GM12892 (cell line): ENCODE measurements around the gene RTP2. TPM values are rescaled to one million over a fixed set of nuclear protein-coding genes. Genes with fewer than 3 reads are reported as not detected.

Source experiments
- DNase-seq: peaks from one replicate; pipeline ENCODE4 v3.0.0; 2011; ENCODE audit not compliant: insufficient read length
- FAIRE-seq: peaks from 2 replicates; lab custom pipeline; 2011; peaks lifted over from hg19 to GRCh38; lab: Jason Lieb, UNC
- POLR2A ChIP-seq: IDR thresholded peaks from 2 replicates; pipeline ENCODE4 v1.6.1; 2011; ENCODE audit warnings: low read depth, low read length, control low read depth
- POLR2AphosphoS5 ChIP-seq: IDR thresholded peaks from 2 replicates; pipeline ENCODE4 v1.6.1; 2011; ENCODE audit warnings: low read depth, low read length, control low read depth
- TAF1 ChIP-seq: IDR thresholded peaks from 2 replicates; pipeline ENCODE4 v1.6.1; 2011; ENCODE audit warnings: low read depth, mild to moderate bottlenecking, control low read depth, low read length, borderline replicate concordance
- polyA plus RNA-seq: library from polyadenylated mRNA; unstranded; fragments of >200 nt; gene quantifications from one replicate; pipeline ENCODE4 v1.2.1, GENCODE V29; 2012; ENCODE audit warnings: missing spikeins, inconsistent platforms; ENCODE audit not compliant: missing spikeins

The RTP2 gene
- not detected for polyA plus RNA-seq

- FAIRE-seq (no peak), DNase-seq (no peak)
- TF ChIP-seq POLR2A = no peak
- no peak for TF ChIP-seq POLR2AphosphoS5
- TF ChIP-seq TAF1 = no peak
These were observed at the start of gene RTP2 for GRCh38 chr3:187702507-187703033. TSS of gene RTP2 (minus strand) at chr3:187702557. CDS start at chr3:187702128, 429 bp downstream.

GRCh38 chr3:187750513-187751123 lies 48.3 kb upstream of the RTP2 start:
- TF ChIP-seq POLR2A (no peak), TAF1 (no peak), POLR2AphosphoS5 (no peak)
- DNase-seq (no peak), FAIRE-seq (peak; percentile 70)

GRCh38 chr3:187750006-187750512 lies 47.7 kb upstream of the RTP2 start:
- TF ChIP-seq POLR2AphosphoS5 (no peak), POLR2A (no peak), TAF1 (no peak)
- FAIRE-seq (no peak), DNase-seq (no peak)

- no peak for TF ChIP-seq POLR2AphosphoS5
- no peak for TF ChIP-seq POLR2A
- TF ChIP-seq TAF1 = no peak
- DNase-seq (no peak), FAIRE-seq (peak; percentile 97)
These were observed 45.7 kb upstream of the RTP2 start for GRCh38 chr3:187748050-187748481.

GRCh38 chr3:187747506-187747905 lies 45.1 kb upstream of the RTP2 start:
- FAIRE-seq (no peak), DNase-seq (no peak)
- TF ChIP-seq POLR2A (no peak), TAF1 (no peak), POLR2AphosphoS5 (no peak)

- TF ChIP-seq POLR2AphosphoS5 = no peak
- TF ChIP-seq POLR2A = no peak
- TF ChIP-seq TAF1 = no peak
- FAIRE-seq = no peak
- DNase-seq = no peak
These were observed 44.3 kb upstream of the RTP2 start for GRCh38 chr3:187746442-187747281.

GRCh38 chr3:187746059-187746441 lies 43.7 kb upstream of the RTP2 start:
- DNase-seq (no peak), FAIRE-seq (no peak)
- TF ChIP-seq POLR2AphosphoS5 (no peak), TAF1 (no peak), POLR2A (no peak)

GRCh38 chr3:187745201-187746058 lies 43.1 kb upstream of the RTP2 start, which contains the start of gene BCL6:
TSS of gene BCL6 (minus strand) at chr3:187745468. CDS start at chr3:187733693, 11,775 bp downstream.
- no peak for DNase-seq
- TF ChIP-seq TAF1 (no peak), POLR2A (no peak), POLR2AphosphoS5 (no peak)
- peak; percentile 78 for FAIRE-seq

- FAIRE-seq = no peak
- DNase-seq = no peak
- TF ChIP-seq POLR2A (no peak), TAF1 (no peak), POLR2AphosphoS5 (no peak)
These were observed 42.1 kb upstream of the RTP2 start for GRCh38 chr3:187744169-187745151.
